BJ (cell line): ENCODE data around the gene AHRR. TPM values are rescaled to one million over a fixed set of nuclear protein-coding genes. Genes with fewer than 3 reads are reported as not detected.

Source experiments
- CTCF ChIA-PET: fragments of 350-600 bp; formaldehyde crosslinking; extraction: SDS; loops from one replicate; lab custom pipeline; 2021; ENCODE audit warnings: antibody characterized with exemption, inconsistent platforms; lab: Yijun Ruan, JAX
- POLR2A ChIA-PET: fragments of 300-600 bp; sonication (Branson Sonifier 250); formaldehyde crosslinking; extraction: SDS; loops from one replicate; lab custom pipeline; 2021; ENCODE audit warnings: antibody characterized with exemption; lab: Charles Lee
- DNase-seq: peaks from one replicate; pipeline ENCODE4 v3.0.0-alpha.2; 2011; ENCODE audit warnings: low read depth
- H3K27me3 ChIP-seq: 2 replicates; pipeline ENCODE4 v1.6.0; 2011; ENCODE audit warnings: low read length; ENCODE audit not compliant: control insufficient read depth, insufficient read depth
- H3K36me3 ChIP-seq: 2 replicates; pipeline ENCODE4 v1.5.1; 2011; ENCODE audit warnings: low read length; ENCODE audit not compliant: control insufficient read depth, insufficient read depth
- H3K4me3 ChIP-seq: 2 replicates; pipeline ENCODE4 v1.5.1; 2011; ENCODE audit warnings: low read depth, mild to moderate bottlenecking, control low read depth, low read length
- CTCF ChIP-seq: IDR thresholded peaks from 2 replicates; pipeline ENCODE4 v1.5.1; 2011; ENCODE audit warnings: low read depth, mild to moderate bottlenecking, control low read depth, inconsistent platforms, low read length, moderate library complexity; ENCODE audit not compliant: insufficient read depth
- polyA plus RNA-seq: library from polyadenylated mRNA; depleted of rRNA; stranded (reverse); fragments of >200 nt; gene quantifications from 2 replicates; pipeline ENCODE4 v1.2.3, GENCODE V29; 2011

The AHRR gene
- polyA plus RNA-seq, 1 experiment: 36.4 TPM

GRCh38 chr5:310516-310915 lies 11.0 kb upstream of the AHRR start:
- TF ChIP-seq CTCF: no peak
- CTCF ChIA-PET: interaction anchor here (0.6 kb wide), 1 partner anchor 129 kb away, joined by 4 read pairs; no protein-coding TSS in a partner anchor
- DNase-seq: no peak
- POLR2A ChIA-PET: no interaction called here
- H3K36me3 ChIP-seq: peaks cover 34% of the 10 kb centered on the region
- no peak overlapping the region for H3K4me3 ChIP-seq
- no peaks in the 10 kb centered on the region for H3K27me3 ChIP-seq

GRCh38 chr5:310941-311434 lies 10.5 kb upstream of the AHRR start:
- Histone ChIP-seq H3K4me3 (no peak overlapping the region), H3K27me3 (no peaks in the 10 kb centered on the region), H3K36me3 (peaks cover 34% of the 10 kb centered on the region)
- POLR2A ChIA-PET: no interaction called here
- no peak for DNase-seq
- CTCF ChIA-PET: interaction anchor here (0.6 to 0.9 kb wide), 2 partner anchors 92 to 130 kb away, joined by 3 to 4 read pairs; partner anchors contain the start of gene SDHA
- no peak for TF ChIP-seq CTCF

- CTCF ChIA-PET: interaction anchor here (0.9 to 1.9 kb wide), 2 partner anchors 93 to 136 kb away, joined by 3 to 6 read pairs; partner anchors contain the start of gene SDHA
- H3K4me3 ChIP-seq: no peak overlapping the region
- POLR2A ChIA-PET: no interaction called here
- no peaks in the 10 kb centered on the region for H3K27me3 ChIP-seq
- peaks cover 33% of the 10 kb centered on the region for H3K36me3 ChIP-seq
- no peak for DNase-seq
- TF ChIP-seq CTCF: no peak
Observed at GRCh38 chr5:311963-312362, 9.6 kb upstream of the AHRR start.

- H3K27me3 ChIP-seq: no peaks in the 10 kb centered on the region
- ChIA-PET CTCF (interaction anchor here (1.9 kb wide), 1 partner anchor 135 kb away, joined by 6 read pairs; no protein-coding TSS in a partner anchor), POLR2A (no interaction called here)
- peaks cover 30% of the 10 kb centered on the region for H3K36me3 ChIP-seq
- DNase-seq: no peak
- TF ChIP-seq CTCF: no peak
- no peak overlapping the region for H3K4me3 ChIP-seq
Observed at GRCh38 chr5:312845-313244, 8.7 kb upstream of the AHRR start.

- DNase-seq: no peak
- peaks cover 27% of the 10 kb centered on the region for H3K36me3 ChIP-seq
- H3K27me3 ChIP-seq: no peaks in the 10 kb centered on the region
- no peak for TF ChIP-seq CTCF
- ChIA-PET POLR2A (no interaction called here), CTCF (interaction anchor here (1.9 kb wide), 1 partner anchor 135 kb away, joined by 6 read pairs; no protein-coding TSS in a partner anchor)
- H3K4me3 ChIP-seq: no peak overlapping the region
Observed at GRCh38 chr5:313265-313664, 8.2 kb upstream of the AHRR start.
